Panc1 (cell line): Measurements from ENCODE around the gene UQCRH. TPM values are rescaled to one million over a fixed set of nuclear protein-coding genes. Genes with fewer than 3 reads are reported as not detected.
A peak's percentile ranks its signal among the peaks of the same experiment; 100 is the strongest.

Experiments used
- ATAC-seq: fragments of 200-7000 bp; cut with Tn5 transposase; 2 replicates; pipeline ENCODE4 v1.9.1; 2020; ENCODE audit warnings: mild to moderate bottlenecking, moderate library complexity
- Bru-seq: library from RNA; stranded (reverse); fragments of 400-500 nt; gene quantifications from one replicate; lab custom pipeline; 2021; lab: Mats Ljungman, UMichigan
- BruChase-seq, 2 experiments: library from RNA; stranded (reverse); fragments of 400-500 nt; gene quantifications; one replicate each; lab custom pipeline; 2021; lab: Mats Ljungman, UMichigan
- BruUV-seq: library from RNA; stranded (reverse); fragments of 400-500 nt; replicated peaks from 2 replicates; lab custom pipeline; 2021; lab: Mats Ljungman, UMichigan
- CTCF ChIA-PET: fragments of 300-600 bp; sonication (Branson Sonifier 250); formaldehyde crosslinking; loops from one replicate; lab custom pipeline; 2022; ENCODE audit warnings: antibody characterized with exemption; lab: Charles Lee
- POLR2A ChIA-PET: fragments of 300-600 bp; sonication (Branson Sonifier 250); formaldehyde crosslinking; loops from one replicate; lab custom pipeline; 2022; ENCODE audit warnings: antibody characterized with exemption; lab: Charles Lee
- DNase-seq: peaks from one replicate; pipeline ENCODE4 v3.0.0-alpha.2; 2010; ENCODE audit warnings: low read depth, low spot score
- H3K27ac ChIP-seq: 2 replicates; pipeline ENCODE4 v1.5.1; 2011; ENCODE audit warnings: mild to moderate bottlenecking, low read length, inconsistent platforms
- H3K27me3 ChIP-seq: fragments of 200-500 bp; sonication (Bioruptor generic); 2 replicates; pipeline ENCODE4 v1.6.0; 2014; ENCODE audit warnings: low read length, inconsistent platforms; ENCODE audit not compliant: control insufficient read depth, insufficient read depth
- H3K36me3 ChIP-seq: fragments of 200-500 bp; sonication (Bioruptor generic); 2 replicates; pipeline ENCODE4 v1.5.1; 2014; ENCODE audit warnings: inconsistent platforms, mild to moderate bottlenecking, low read length, moderate library complexity; ENCODE audit not compliant: control insufficient read depth, insufficient read depth
- H3K4me1 ChIP-seq: 2 replicates; pipeline ENCODE4 v1.5.1; 2011; ENCODE audit warnings: inconsistent platforms, mild to moderate bottlenecking, low read length, moderate library complexity; ENCODE audit not compliant: control insufficient read depth, insufficient read depth
- H3K4me3 ChIP-seq, 2 experiments: 2 replicates each; pipeline ENCODE4 v1.5.1; 2011 to 2012; ENCODE audit warnings: low read depth in 2 of 2, low read length in 2 of 2, mild to moderate bottlenecking in 2 of 2, inconsistent platforms in 1 of 2, moderate library complexity in 1 of 2
- H3K9me3 ChIP-seq: fragments of 200-500 bp; sonication (Bioruptor generic); 2 replicates; pipeline ENCODE4 v1.5.1; 2014; ENCODE audit warnings: low read depth, mild to moderate bottlenecking, inconsistent platforms, low read length, moderate library complexity; ENCODE audit not compliant: control insufficient read depth, insufficient read depth
- CTCF ChIP-seq: fragments of 450-650 bp; IDR thresholded peaks from 2 replicates; pipeline ENCODE4 v1.5.1; 2017; ENCODE audit warnings: mild to moderate bottlenecking
- POLR2AphosphoS5 ChIP-seq: IDR thresholded peaks from 2 replicates; pipeline ENCODE4 v1.6.1; 2012; ENCODE audit warnings: mild to moderate bottlenecking, low read depth, low read length, moderate library complexity
- REST ChIP-seq, 2 experiments: IDR thresholded peaks; 2 replicates each; pipeline ENCODE4 v1.6.1; 2011 to 2012; ENCODE audit warnings: low read depth in 2 of 2, control low read depth in 1 of 2, low read length in 1 of 2, mild to moderate bottlenecking in 1 of 2, moderate library complexity in 1 of 2; ENCODE audit not compliant: insufficient read depth in 1 of 2
- SIN3A ChIP-seq: IDR thresholded peaks from 2 replicates; pipeline ENCODE4 v1.6.1; 2012; ENCODE audit warnings: low read depth, mild to moderate bottlenecking, low read length, moderate library complexity, borderline replicate concordance; ENCODE audit not compliant: insufficient read depth
- TCF7L2 ChIP-seq: IDR thresholded peaks from 2 replicates; pipeline ENCODE4 v1.6.1; 2011; ENCODE audit warnings: mild to moderate bottlenecking, low read depth, low read length, inconsistent platforms
- in situ Hi-C: cut with HindIII; loops from 2 replicates; pipeline ENCODE4 v1.10.0; 2016; ENCODE audit warnings: low sequenced_read_pairs, low pct_unique_long_range_greater_than_20kb
- intact Hi-C: fragments of 100-400 bp; cut with micrococcal nuclease; formaldehyde crosslinking; loops from one replicate; pipeline ENCODE4 v1.10.0; 2022; ENCODE audit not compliant: unreplicated experiment
- long read RNA-seq: library from polyadenylated mRNA; unstranded; transcript quantifications from one replicate; pipeline ENCODE4 v2.0.0, GENCODE V29; 2021; ENCODE audit not compliant: unreplicated experiment
- polyA plus RNA-seq: library from polyadenylated mRNA; unstranded; fragments of >200 nt; gene quantifications from one replicate; pipeline ENCODE4 v1.2.1, GENCODE V29; 2012; ENCODE audit warnings: missing spikeins; ENCODE audit not compliant: insufficient read length
- total RNA-seq: library from RNA; stranded (reverse); gene quantifications from one replicate; pipeline ENCODE4 v1.2.1, GENCODE V29; 2021; ENCODE audit not compliant: unreplicated experiment

UQCRH gene
- 498 TPM for total RNA-seq
- 467 TPM for polyA plus RNA-seq
- percentile 94 among the genes with signal in this experiment for Bru-seq, nascent RNA
- percentile 92 among the genes with signal in this experiment for BruChase-seq, experiment 1, labeled RNA remaining after a 2-hour chase
- percentile 94 among the genes with signal in this experiment for BruChase-seq, experiment 2, labeled RNA remaining after a 6-hour chase
- long read RNA-seq, transcript UQCRH-202 (2 exons, 621 nt): minor isoform, 84 of 317 reads
- long read RNA-seq, transcript UQCRH-201 (4 exons, 604 nt): major isoform, 205 of 317 reads
- long read RNA-seq, partial matches to known transcripts: 9 of 317 reads
- long read RNA-seq, other reads (novel, unspliced or antisense): 16 of 317 reads

- intact Hi-C loops: no loop called here
- Histone ChIP-seq H3K4me3 (peak within 1 kb of the TSS; percentile 88 to 100), H3K36me3 (peaks cover 6% of the 10 kb centered on the region; the same call in 1 of the 2 replicates), H3K27ac (peak within 1 kb of the TSS; percentile 97), H3K4me1 (peaks cover 24% of the 10 kb centered on the region; the same call in 1 of the 2 replicates), H3K9me3 (no peaks in the 10 kb centered on the region), H3K27me3 (no peaks in the 10 kb centered on the region)
- ATAC-seq (peak; percentile 90), DNase-seq (peak; percentile 93)
- in situ Hi-C loops: no loop called here
- TF ChIP-seq CTCF: no peak
- TF ChIP-seq TCF7L2: no peak
- 0 out of 2 replicates have a peak, but pooled peaks have one; percentile 37 for TF ChIP-seq SIN3A
- no peak for TF ChIP-seq REST (IDR thresholded peaks at IDR 0.05; ENCODE audit: insufficient read depth in 1 of 2, low read depth in 2 of 2, low read length in 1 of 2)
- peak; percentile 79 for TF ChIP-seq POLR2AphosphoS5
- POLR2A ChIA-PET: interaction anchor here (0.5 to 1.2 kb wide), 2 partner anchors 36 to 37 kb away, joined by 3 to 10 read pairs; no protein-coding TSS in a partner anchor
- CTCF ChIA-PET: interaction anchor here (0.6 kb wide), 2 partner anchors 13 to 37 kb away, joined by 3 to 6 read pairs; no protein-coding TSS in a partner anchor
- BruUV-seq: no TSS peak
Measured at GRCh38 chr1:46303038-46303871, at the start of gene UQCRH, which contains the start of gene LRRC41. TSS of gene UQCRH (plus strand) at chr1:46303698. CDS start at chr1:46303767, 69 bp downstream. TSS of gene LRRC41 (minus strand) at chr1:46303616. CDS start at chr1:46303322, 294 bp downstream.

GRCh38 chr1:46254668-46255067 lies 48.8 kb upstream of the UQCRH start:
- ATAC-seq: no peak
- POLR2A ChIA-PET: interaction anchor here (0.7 to 1.4 kb wide), 2 partner anchors 9 to 88 kb away, joined by 4 to 10 read pairs; no protein-coding TSS in a partner anchor
- Histone ChIP-seq H3K27me3 (no peaks in the 10 kb centered on the region), H3K4me3 (no peak overlapping the region), H3K9me3 (no peaks in the 10 kb centered on the region), H3K36me3 (no peaks in the 10 kb centered on the region; the same call in 1 of the 2 replicates), H3K27ac (no peak overlapping the region), H3K4me1 (peaks cover 7% of the 10 kb centered on the region; the same call in 1 of the 2 replicates)
- in situ Hi-C loops (no loop called here), intact Hi-C loops (no loop called here)
- TF ChIP-seq CTCF: no peak
- no peak for TF ChIP-seq SIN3A
- TF ChIP-seq TCF7L2: no peak
- no peak for TF ChIP-seq REST (IDR thresholded peaks at IDR 0.05; ENCODE audit: insufficient read depth in 1 of 2, low read depth in 2 of 2, low read length in 1 of 2)
- TF ChIP-seq POLR2AphosphoS5: no peak
- BruUV-seq: no TSS peak
- CTCF ChIA-PET: interaction anchor here (0.9 kb wide), 1 partner anchor 165 kb away, joined by 4 read pairs; no protein-coding TSS in a partner anchor
- no peak for DNase-seq
